ENCODE measurements around the gene RAPGEF2. TPM values are rescaled to one million over a fixed set of nuclear protein-coding genes. Genes with fewer than 3 reads are reported as not detected.

The RAPGEF2 gene
- total and polyA plus RNA-seq, 2 experiments from 2014 or later: 10.2 to 63.1 TPM

DNA sequence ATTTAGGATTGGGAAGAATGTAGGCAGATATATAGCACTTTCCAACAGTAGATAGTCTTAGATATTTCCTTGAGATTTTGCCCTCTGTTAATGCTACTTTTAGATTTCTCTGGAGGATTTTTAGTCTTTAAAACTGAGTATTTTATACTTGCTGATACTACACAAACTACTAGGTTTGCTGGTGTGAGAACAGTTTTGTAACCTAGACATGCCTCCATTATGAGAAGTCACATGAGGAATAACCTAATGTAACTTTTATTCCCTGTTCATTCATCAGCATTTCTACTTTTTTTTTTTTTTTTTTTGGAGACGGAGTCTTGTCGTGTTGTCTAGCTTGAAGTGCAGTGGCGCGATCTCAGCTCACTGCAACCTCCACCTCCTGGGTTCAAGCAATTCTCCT lies 137.2 kb downstream of the RAPGEF2 start:
- Histone ChIP-seq H4K20me1 (replicated peaks; ENCODE audit: insufficient read depth) (no peaks in the 10 kb centered on the region), H3K79me2 (replicated peaks; ENCODE audit: insufficient read depth) (peaks cover 33% of the 10 kb centered on the region), H3K36me3 (ENCODE audit: insufficient read depth) (no peaks in the 10 kb centered on the region), H3K27me3 (ENCODE audit: insufficient read depth) (no peaks in the 10 kb centered on the region), H3F3A (replicated peaks; ENCODE audit: low read depth) (no peaks in the 10 kb centered on the region), H2AFZ (no peak overlapping the region), H3K9me2 (ENCODE audit: insufficient read depth) (no peaks in the 10 kb centered on the region), H3K4me1 (ENCODE audit: insufficient read depth) (no peaks in the 10 kb centered on the region), H3K27ac (ENCODE audit: low read depth) (no peak overlapping the region; the same call in 1 of the 2 replicates), H3K4me3 (no peak overlapping the region), H3K4me2 (no peak overlapping the region)
- no peak for TF ChIP-seq EZH2 (IDR thresholded peaks at IDR 0.05; ENCODE audit: low read depth, unreplicated experiment)
- TF ChIP-seq ZNF114 (CRISPR knock-in tag; IDR thresholded peaks at IDR 0.05): no peak
- no peak for TF ChIP-seq CREB1 (CRISPR knock-in tag; IDR thresholded peaks at IDR 0.05; ENCODE audit: low read depth)
- no peak for TF ChIP-seq POLR2AphosphoS5 (IDR thresholded peaks at IDR 0.05; ENCODE audit: low read depth)
- TF ChIP-seq, protein P1, sequence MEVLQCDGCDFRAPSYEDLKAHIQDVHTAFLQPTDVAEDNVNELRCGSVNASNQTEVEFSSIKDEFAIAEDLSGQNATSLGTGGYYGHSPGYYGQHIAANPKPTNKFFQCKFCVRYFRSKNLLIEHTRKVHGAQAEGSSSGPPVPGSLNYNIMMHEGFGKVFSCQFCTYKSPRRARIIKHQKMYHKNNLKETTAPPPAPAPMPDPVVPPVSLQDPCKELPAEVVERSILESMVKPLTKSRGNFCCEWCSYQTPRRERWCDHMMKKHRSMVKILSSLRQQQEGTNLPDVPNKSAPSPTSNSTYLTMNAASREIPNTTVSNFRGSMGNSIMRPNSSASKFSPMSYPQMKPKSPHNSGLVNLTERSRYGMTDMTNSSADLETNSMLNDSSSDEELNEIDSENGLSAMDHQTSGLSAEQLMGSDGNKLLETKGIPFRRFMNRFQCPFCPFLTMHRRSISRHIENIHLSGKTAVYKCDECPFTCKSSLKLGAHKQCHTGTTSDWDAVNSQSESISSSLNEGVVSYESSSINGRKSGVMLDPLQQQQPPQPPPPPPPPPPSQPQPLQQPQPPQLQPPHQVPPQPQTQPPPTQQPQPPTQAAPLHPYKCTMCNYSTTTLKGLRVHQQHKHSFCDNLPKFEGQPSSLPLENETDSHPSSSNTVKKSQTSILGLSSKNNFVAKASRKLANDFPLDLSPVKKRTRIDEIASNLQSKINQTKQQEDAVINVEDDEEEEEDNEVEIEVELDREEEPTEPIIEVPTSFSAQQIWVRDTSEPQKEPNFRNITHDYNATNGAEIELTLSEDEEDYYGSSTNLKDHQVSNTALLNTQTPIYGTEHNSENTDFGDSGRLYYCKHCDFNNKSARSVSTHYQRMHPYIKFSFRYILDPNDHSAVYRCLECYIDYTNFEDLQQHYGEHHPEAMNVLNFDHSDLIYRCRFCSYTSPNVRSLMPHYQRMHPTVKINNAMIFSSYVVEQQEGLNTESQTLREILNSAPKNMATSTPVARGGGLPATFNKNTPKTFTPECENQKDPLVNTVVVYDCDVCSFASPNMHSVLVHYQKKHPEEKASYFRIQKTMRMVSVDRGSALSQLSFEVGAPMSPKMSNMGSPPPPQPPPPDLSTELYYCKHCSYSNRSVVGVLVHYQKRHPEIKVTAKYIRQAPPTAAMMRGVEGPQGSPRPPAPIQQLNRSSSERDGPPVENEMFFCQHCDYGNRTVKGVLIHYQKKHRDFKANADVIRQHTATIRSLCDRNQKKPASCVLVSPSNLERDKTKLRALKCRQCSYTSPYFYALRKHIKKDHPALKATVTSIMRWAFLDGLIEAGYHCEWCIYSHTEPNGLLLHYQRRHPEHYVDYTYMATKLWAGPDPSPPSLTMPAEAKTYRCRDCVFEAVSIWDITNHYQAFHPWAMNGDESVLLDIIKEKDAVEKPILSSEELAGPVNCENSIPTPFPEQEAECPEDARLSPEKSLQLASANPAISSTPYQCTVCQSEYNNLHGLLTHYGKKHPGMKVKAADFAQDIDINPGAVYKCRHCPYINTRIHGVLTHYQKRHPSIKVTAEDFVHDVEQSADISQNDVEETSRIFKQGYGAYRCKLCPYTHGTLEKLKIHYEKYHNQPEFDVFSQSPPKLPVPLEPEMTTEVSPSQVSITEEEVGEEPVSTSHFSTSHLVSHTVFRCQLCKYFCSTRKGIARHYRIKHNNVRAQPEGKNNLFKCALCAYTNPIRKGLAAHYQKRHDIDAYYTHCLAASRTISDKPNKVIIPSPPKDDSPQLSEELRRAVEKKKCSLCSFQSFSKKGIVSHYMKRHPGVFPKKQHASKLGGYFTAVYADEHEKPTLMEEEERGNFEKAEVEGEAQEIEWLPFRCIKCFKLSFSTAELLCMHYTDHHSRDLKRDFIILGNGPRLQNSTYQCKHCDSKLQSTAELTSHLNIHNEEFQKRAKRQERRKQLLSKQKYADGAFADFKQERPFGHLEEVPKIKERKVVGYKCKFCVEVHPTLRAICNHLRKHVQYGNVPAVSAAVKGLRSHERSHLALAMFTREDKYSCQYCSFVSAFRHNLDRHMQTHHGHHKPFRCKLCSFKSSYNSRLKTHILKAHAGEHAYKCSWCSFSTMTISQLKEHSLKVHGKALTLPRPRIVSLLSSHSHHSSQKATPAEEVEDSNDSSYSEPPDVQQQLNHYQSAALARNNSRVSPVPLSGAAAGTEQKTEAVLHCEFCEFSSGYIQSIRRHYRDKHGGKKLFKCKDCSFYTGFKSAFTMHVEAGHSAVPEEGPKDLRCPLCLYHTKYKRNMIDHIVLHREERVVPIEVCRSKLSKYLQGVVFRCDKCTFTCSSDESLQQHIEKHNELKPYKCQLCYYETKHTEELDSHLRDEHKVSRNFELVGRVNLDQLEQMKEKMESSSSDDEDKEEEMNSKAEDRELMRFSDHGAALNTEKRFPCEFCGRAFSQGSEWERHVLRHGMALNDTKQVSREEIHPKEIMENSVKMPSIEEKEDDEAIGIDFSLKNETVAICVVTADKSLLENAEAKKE (CRISPR knock-in tag; IDR thresholded peaks at IDR 0.05): no peak
- no peak for TF ChIP-seq STAT1 (IDR thresholded peaks at IDR 0.05; ENCODE audit: unreplicated experiment)
- TF ChIP-seq JUNB (IDR thresholded peaks at IDR 0.05; ENCODE audit: unreplicated experiment): no peak
- TF ChIP-seq ZNF331 (CRISPR knock-in tag; IDR thresholded peaks at IDR 0.05; ENCODE audit: low read depth): no peak
- TF ChIP-seq, protein P2, sequence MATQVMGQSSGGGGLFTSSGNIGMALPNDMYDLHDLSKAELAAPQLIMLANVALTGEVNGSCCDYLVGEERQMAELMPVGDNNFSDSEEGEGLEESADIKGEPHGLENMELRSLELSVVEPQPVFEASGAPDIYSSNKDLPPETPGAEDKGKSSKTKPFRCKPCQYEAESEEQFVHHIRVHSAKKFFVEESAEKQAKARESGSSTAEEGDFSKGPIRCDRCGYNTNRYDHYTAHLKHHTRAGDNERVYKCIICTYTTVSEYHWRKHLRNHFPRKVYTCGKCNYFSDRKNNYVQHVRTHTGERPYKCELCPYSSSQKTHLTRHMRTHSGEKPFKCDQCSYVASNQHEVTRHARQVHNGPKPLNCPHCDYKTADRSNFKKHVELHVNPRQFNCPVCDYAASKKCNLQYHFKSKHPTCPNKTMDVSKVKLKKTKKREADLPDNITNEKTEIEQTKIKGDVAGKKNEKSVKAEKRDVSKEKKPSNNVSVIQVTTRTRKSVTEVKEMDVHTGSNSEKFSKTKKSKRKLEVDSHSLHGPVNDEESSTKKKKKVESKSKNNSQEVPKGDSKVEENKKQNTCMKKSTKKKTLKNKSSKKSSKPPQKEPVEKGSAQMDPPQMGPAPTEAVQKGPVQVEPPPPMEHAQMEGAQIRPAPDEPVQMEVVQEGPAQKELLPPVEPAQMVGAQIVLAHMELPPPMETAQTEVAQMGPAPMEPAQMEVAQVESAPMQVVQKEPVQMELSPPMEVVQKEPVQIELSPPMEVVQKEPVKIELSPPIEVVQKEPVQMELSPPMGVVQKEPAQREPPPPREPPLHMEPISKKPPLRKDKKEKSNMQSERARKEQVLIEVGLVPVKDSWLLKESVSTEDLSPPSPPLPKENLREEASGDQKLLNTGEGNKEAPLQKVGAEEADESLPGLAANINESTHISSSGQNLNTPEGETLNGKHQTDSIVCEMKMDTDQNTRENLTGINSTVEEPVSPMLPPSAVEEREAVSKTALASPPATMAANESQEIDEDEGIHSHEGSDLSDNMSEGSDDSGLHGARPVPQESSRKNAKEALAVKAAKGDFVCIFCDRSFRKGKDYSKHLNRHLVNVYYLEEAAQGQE (IDR thresholded peaks at IDR 0.05; ENCODE audit: unreplicated experiment): no peak
- no peak for TF ChIP-seq EZH2phosphoT487 (IDR thresholded peaks at IDR 0.05; ENCODE audit: unreplicated experiment)
- no peak for TF ChIP-seq NANOG (IDR thresholded peaks at IDR 0.05; ENCODE audit: borderline replicate concordance)
- TF ChIP-seq, protein P3, sequence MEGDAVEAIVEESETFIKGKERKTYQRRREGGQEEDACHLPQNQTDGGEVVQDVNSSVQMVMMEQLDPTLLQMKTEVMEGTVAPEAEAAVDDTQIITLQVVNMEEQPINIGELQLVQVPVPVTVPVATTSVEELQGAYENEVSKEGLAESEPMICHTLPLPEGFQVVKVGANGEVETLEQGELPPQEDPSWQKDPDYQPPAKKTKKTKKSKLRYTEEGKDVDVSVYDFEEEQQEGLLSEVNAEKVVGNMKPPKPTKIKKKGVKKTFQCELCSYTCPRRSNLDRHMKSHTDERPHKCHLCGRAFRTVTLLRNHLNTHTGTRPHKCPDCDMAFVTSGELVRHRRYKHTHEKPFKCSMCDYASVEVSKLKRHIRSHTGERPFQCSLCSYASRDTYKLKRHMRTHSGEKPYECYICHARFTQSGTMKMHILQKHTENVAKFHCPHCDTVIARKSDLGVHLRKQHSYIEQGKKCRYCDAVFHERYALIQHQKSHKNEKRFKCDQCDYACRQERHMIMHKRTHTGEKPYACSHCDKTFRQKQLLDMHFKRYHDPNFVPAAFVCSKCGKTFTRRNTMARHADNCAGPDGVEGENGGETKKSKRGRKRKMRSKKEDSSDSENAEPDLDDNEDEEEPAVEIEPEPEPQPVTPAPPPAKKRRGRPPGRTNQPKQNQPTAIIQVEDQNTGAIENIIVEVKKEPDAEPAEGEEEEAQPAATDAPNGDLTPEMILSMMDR (conservative IDR thresholded peaks at IDR 0.05; ENCODE audit: low read depth in 2 of 2): no peak
- TF ChIP-seq, protein P4, sequence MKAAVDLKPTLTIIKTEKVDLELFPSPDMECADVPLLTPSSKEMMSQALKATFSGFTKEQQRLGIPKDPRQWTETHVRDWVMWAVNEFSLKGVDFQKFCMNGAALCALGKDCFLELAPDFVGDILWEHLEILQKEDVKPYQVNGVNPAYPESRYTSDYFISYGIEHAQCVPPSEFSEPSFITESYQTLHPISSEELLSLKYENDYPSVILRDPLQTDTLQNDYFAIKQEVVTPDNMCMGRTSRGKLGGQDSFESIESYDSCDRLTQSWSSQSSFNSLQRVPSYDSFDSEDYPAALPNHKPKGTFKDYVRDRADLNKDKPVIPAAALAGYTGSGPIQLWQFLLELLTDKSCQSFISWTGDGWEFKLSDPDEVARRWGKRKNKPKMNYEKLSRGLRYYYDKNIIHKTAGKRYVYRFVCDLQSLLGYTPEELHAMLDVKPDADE (IDR thresholded peaks at IDR 0.05): no peak
- H3K9me3 Mint-ChIP-seq: no peaks in the 10 kb centered on the region
- H3K4me1 Mint-ChIP-seq: peaks cover 12% of the 10 kb centered on the region; the same call in 2 of the 3 replicates
- H3K27me3 Mint-ChIP-seq (ENCODE audit: insufficient read depth, low read depth, poor library complexity): no peaks in the 10 kb centered on the region
- H3K4me3 Mint-ChIP-seq: no peak overlapping the region
- DNase-seq (ENCODE audit: low spot score) (no peak), ATAC-seq (no peak)
- peaks cover 3% of the 10 kb centered on the region; the same call in 2 of the 3 replicates for H3K36me3 Mint-ChIP-seq (ENCODE audit: low read depth)
- H3K27ac Mint-ChIP-seq: no peak overlapping the region
